Ovary (tissue), 9 donors: ENCODE data around the gene KDM5A. TPM values are rescaled to one million over a fixed set of nuclear protein-coding genes. Genes with fewer than 3 reads are reported as not detected.

Experiments used
- DNase-seq, 5 donors: peaks; one replicate each; pipeline ENCODE4 v3.0.0-alpha.2; 2019 to 2020
- H3K27ac ChIP-seq, 2 donors: fragments of 200-600 bp; one replicate each; pipeline versions ENCODE4 v1.5.1 to v1.8.0; 2019 to 2022
- H3K27me3 ChIP-seq: fragments of 200-600 bp; one replicate; pipeline ENCODE4 v1.8.0; 2022
- H3K36me3 ChIP-seq: fragments of 200-600 bp; sonication (generic); one replicate; pipeline ENCODE4 v1.5.1; 2019
- H3K4me1 ChIP-seq: one replicate; pipeline ENCODE4 v1.8.1; 2013; ENCODE audit warnings: mild to moderate bottlenecking, moderate library complexity; ENCODE audit not compliant: insufficient read depth
- H3K4me3 ChIP-seq: fragments of 200-600 bp; sonication (generic); one replicate; pipeline ENCODE4 v1.5.1; 2017
- H3K9me3 ChIP-seq, 2 donors: fragments of 200-600 bp in 1 of 2; sonication (generic) in 1 of 2; one replicate each; pipeline versions ENCODE4 v1.5.1 to v1.8.1; 2013 to 2019; ENCODE audit warnings: mild to moderate bottlenecking in 1 of 2, moderate library complexity in 1 of 2
- EP300 ChIP-seq: sonication (generic); formaldehyde crosslinking; IDR thresholded peaks from one replicate; pipeline ENCODE4 v1.6.1; 2017; ENCODE audit warnings: antibody characterized with exemption
- POLR2A ChIP-seq: fragments of 450-650 bp; IDR thresholded peaks from one replicate; pipeline ENCODE4 v1.6.1; 2017; ENCODE audit warnings: antibody characterized with exemption, mild to moderate bottlenecking, moderate library complexity
- WGBS, 3 donors: extraction: QIAGEN DNeasy Blood & Tissue Kit in 1 of 3; methylation state at CpG; one replicate each; pipeline versions ENCODE4 v1.1.5 to v1.1.7; 2013 to 2017; 5-methylcytosine and 5-hydroxymethylcytosine counted together
- intact Hi-C, 4 donors: fragments of 100-400 bp; cut with DNase I; formaldehyde crosslinking; loops; one replicate each; pipeline versions ENCODE4 v1.11.0 to v1.15.1; 2022 to 2023
- polyA plus RNA-seq, 2 donors: library from polyadenylated mRNA; stranded (reverse); fragments of 200-250 nt in 1 of 2; fragments of 350-450 nt in 1 of 2; fragmentation: Illumina TruSeq in 1 of 2; extraction: RNeasy Lipid Tissue Mini Kit (QIAGEN cat#74804) in 1 of 2; gene quantifications; one replicate each; pipeline ENCODE4 v1.2.3, GENCODE V29; 2013 to 2014
- total RNA-seq, 7 donors: library from RNA; depleted of rRNA in 2 of 7; stranded (reverse); fragments of >200 nt in 2 of 7; fragmentation: NEBNext Ultra II Directional in 3 of 7; extraction: Animal tissue kit (Norgen Biotek cat#: 25700) in 3 of 7; gene quantifications; one replicate each; pipeline versions ENCODE4 v1.1.0 to v1.2.4, GENCODE V29; 2016 to 2023
- TF ChIP-seq, protein P1 (sequence below), 3 donors: fragments of 450-650 bp in 2 of 3; fragments of 200-600 bp in 1 of 3; IDR thresholded peaks; one replicate each; pipeline versions ENCODE4 v1.5.1 to v1.8.0; 2016 to 2022; ENCODE audit warnings: antibody characterized with exemption in 3 of 3, mild to moderate bottlenecking in 1 of 3
- donor health status: DM: no; HTN: no; CAD: no; lungs with moderate emphysema.
- donor health status: DM: no; HTN: no; CAD: no.
- donor health status: Bipolar disorder and iron deficiency.
- donor health status: DM: yes; HTN: yes; CAD: no.
- donor health status: DM: no; HTN: no; CAD: no.
- donor health status: DM: yes; HTN: yes; CAD: no.

Gene KDM5A
- total and polyA plus RNA-seq, 9 donors, result 11.6 to 69.9 (median 56.5) TPM

- no peaks in the 10 kb centered on the region for H3K36me3 ChIP-seq
- TF ChIP-seq POLR2A (no peak), EP300 (no peak)
- TF ChIP-seq, protein P1, sequence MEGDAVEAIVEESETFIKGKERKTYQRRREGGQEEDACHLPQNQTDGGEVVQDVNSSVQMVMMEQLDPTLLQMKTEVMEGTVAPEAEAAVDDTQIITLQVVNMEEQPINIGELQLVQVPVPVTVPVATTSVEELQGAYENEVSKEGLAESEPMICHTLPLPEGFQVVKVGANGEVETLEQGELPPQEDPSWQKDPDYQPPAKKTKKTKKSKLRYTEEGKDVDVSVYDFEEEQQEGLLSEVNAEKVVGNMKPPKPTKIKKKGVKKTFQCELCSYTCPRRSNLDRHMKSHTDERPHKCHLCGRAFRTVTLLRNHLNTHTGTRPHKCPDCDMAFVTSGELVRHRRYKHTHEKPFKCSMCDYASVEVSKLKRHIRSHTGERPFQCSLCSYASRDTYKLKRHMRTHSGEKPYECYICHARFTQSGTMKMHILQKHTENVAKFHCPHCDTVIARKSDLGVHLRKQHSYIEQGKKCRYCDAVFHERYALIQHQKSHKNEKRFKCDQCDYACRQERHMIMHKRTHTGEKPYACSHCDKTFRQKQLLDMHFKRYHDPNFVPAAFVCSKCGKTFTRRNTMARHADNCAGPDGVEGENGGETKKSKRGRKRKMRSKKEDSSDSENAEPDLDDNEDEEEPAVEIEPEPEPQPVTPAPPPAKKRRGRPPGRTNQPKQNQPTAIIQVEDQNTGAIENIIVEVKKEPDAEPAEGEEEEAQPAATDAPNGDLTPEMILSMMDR (IDR thresholded peaks at IDR 0.05), result no peak
- no peak overlapping the region for H3K27ac ChIP-seq
- H3K27me3 ChIP-seq, result no peaks in the 10 kb centered on the region
- DNase-seq, result no peak
- no peak overlapping the region for H3K4me3 ChIP-seq
- H3K9me3 ChIP-seq, result no peaks in the 10 kb centered on the region
- intact Hi-C loops, result no loop called here
- 88 to 89% (median 89%) methylated on average over 9 of the region's 9 CpGs for WGBS, 3 donors
- H3K4me1 ChIP-seq, result no peaks in the 10 kb centered on the region
These were observed 134.2 kb downstream of the KDM5A start for GRCh38 chr12:254912-255311.

GRCh38 chr12:254039-254438 lies 135.1 kb downstream of the KDM5A start:
- H3K27ac ChIP-seq, result no peak overlapping the region
- intact Hi-C loops, result no loop called here
- H3K36me3 ChIP-seq, result no peaks in the 10 kb centered on the region
- H3K9me3 ChIP-seq, result no peaks in the 10 kb centered on the region
- DNase-seq, result no peak
- no peak overlapping the region for H3K4me3 ChIP-seq
- WGBS, 3 donors, result 81 to 87% (median 84%) methylated on average over 10 of the region's 10 CpGs
- TF ChIP-seq EP300, result no peak
- TF ChIP-seq POLR2A, result no peak
- TF ChIP-seq, protein P1 (IDR thresholded peaks at IDR 0.05), result no peak
- H3K4me1 ChIP-seq, result no peaks in the 10 kb centered on the region
- H3K27me3 ChIP-seq, result no peaks in the 10 kb centered on the region

- no peak for DNase-seq
- no peak overlapping the region for H3K27ac ChIP-seq
- no peaks in the 10 kb centered on the region for H3K27me3 ChIP-seq
- TF ChIP-seq, protein P1 (IDR thresholded peaks at IDR 0.05), result no peak
- TF ChIP-seq POLR2A (no peak), EP300 (no peak)
- intact Hi-C loops, result no loop called here
- 77 to 87% (median 79%) methylated on average over 12 of the region's 12 CpGs for WGBS, 3 donors
- H3K4me1 ChIP-seq, result no peaks in the 10 kb centered on the region
- H3K9me3 ChIP-seq, result no peaks in the 10 kb centered on the region
- no peak overlapping the region for H3K4me3 ChIP-seq
- no peaks in the 10 kb centered on the region for H3K36me3 ChIP-seq
These were observed 135.8 kb downstream of the KDM5A start for GRCh38 chr12:253116-253831.

DNA sequence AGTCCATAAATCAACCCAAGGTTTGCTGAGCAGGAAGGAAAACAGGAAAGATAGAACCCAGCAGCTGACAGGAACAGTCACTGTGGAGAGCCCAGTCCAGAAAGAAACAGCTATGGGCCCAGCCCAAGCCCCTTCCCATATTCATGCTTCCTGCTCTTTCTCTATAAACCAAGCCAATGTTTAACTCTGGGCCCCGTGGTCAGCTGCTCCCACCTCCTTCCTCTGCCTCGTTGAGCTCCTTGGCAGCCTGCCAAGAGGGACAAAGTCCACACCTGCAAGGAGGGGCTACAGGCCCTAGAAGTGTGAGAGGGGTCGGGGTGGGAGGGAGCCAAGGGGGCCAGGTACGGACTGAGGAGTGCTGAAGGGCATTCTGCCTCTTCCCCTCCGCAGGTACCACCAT lies 136.5 kb downstream of the KDM5A start:
- no peak for DNase-seq
- Histone ChIP-seq H3K9me3 (no peaks in the 10 kb centered on the region), H3K27ac (no peak overlapping the region), H3K4me1 (no peaks in the 10 kb centered on the region), H3K36me3 (no peaks in the 10 kb centered on the region), H3K4me3 (no peak overlapping the region), H3K27me3 (no peaks in the 10 kb centered on the region)
- TF ChIP-seq, protein P1 (IDR thresholded peaks at IDR 0.05), result no peak
- TF ChIP-seq EP300 (no peak), POLR2A (no peak)
- intact Hi-C loops, result no loop called here
- WGBS, 3 donors, result 29 to 45% (median 42%) methylated on average over 5 of the region's 5 CpGs
